Right lobe of liver (tissue), 4 donors: ENCODE results near the gene SLC2A11.

Experiments
- POLR2A ChIP-seq: fragments of 450-650 bp; IDR thresholded peaks from one replicate; pipeline ENCODE4 v1.6.1; 2017; ENCODE audit warnings: antibody characterized with exemption, mild to moderate bottlenecking
- TF ChIP-seq, protein P1 (sequence below), 4 donors: fragments of 200-600 bp in 3 of 4; fragments of 450-650 bp in 1 of 4; IDR thresholded peaks; one replicate each; pipeline versions ENCODE4 v1.5.1 to v1.8.0; 2016 to 2022; ENCODE audit warnings: antibody characterized with exemption in 4 of 4, mild to moderate bottlenecking in 2 of 4
- donor health status: DM: no; HTN: no; CAD: no.
- donor health status: DM: no; HTN: no; CAD: no.
- donor health status: DM: no; HTN: yes; CAD: no.

DNA sequence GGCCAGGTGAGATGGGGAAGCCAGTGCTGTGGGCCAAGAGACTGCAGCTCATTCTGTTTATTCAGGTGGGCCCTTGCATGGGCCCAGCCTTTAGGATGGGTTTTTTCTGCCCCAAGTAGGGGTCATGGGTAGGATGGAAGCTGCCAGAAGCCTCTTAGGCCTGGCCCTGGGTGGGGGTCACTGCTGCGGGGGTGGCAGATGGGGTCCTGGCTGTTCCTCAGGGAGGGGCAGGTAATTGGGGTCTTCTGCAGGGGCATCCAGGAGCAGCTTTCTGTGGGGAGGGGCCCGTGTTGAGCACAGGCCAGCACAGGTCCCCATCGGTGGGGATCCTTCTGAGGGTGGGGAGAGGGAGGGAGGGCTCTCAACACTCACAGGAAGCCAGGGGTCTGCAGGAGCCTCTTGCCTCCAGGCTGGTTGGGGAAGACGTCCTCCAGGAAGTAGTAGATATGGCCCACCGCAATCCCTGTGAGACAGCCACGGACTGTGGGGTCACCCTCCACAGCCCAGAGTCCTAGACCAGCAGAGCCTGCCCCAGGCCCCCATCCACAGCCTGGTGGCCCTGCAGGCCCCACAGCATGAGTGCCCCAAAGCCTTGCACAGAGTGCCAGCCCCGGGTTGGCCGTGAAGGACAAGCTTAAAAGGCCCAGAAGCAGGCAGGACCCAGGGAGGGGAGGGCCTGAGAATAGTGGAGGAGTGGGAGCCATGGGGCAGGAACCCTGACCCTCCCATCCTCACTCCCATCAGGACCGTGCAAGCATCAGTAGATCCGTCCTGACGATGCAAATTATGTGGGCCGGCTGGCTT is 20.8 kb upstream of the SLC2A11 start:
- TF ChIP-seq, protein P1, sequence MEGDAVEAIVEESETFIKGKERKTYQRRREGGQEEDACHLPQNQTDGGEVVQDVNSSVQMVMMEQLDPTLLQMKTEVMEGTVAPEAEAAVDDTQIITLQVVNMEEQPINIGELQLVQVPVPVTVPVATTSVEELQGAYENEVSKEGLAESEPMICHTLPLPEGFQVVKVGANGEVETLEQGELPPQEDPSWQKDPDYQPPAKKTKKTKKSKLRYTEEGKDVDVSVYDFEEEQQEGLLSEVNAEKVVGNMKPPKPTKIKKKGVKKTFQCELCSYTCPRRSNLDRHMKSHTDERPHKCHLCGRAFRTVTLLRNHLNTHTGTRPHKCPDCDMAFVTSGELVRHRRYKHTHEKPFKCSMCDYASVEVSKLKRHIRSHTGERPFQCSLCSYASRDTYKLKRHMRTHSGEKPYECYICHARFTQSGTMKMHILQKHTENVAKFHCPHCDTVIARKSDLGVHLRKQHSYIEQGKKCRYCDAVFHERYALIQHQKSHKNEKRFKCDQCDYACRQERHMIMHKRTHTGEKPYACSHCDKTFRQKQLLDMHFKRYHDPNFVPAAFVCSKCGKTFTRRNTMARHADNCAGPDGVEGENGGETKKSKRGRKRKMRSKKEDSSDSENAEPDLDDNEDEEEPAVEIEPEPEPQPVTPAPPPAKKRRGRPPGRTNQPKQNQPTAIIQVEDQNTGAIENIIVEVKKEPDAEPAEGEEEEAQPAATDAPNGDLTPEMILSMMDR (IDR thresholded peaks at IDR 0.05) = no peak
- TF ChIP-seq POLR2A = no peak
